ENCODE measurements around the gene TOMT. TPM values are rescaled to one million over a fixed set of nuclear protein-coding genes. Genes with fewer than 3 reads are reported as not detected.

TOMT gene
- total and polyA plus RNA-seq, 2 of the 13 experiments (the other 11 are each of a cell fraction or from before 2014, with no cell fraction given): not detected

DNA sequence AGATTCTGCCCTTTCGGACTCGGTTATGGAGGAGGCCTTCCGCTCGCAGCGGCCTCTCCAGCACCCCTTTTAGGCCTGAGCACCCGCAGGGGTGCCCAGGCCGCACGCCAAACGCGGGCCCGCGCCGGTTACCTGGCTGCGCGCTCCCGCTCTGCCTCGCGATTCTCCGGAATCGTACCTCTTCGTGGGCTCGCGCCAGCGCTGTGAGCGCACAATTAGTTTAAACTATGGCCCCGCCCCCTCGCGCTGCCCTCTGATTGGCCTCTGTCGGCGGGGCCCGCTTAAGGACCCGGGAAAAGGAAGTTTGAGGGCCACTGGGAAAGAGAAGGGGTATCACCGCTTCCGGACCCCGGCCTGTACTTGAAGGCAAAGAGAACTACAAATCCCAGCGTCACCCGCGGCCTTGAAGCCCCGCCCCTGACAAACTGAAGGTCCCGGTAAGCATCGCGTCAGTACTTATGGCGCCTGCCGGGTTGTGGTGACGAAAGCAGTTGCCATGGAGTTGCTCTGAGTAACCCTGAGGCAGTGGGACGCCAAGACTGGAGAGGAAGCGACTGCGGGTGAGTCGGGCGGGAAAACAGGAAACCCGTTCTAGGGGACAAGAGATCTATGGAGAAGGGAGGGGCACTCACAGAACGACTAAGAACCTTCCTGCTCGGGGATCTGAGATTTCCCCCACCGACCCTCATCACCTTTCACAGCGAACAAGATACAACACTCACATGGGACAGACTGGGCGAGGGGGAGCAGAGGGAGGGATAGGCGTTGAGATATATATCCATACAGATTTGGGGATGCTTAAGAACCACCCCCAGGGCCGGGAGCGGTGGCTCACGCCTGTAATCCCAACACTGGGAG lies 25.2 kb upstream of the TOMT start, which contains the start of the genes LRRC51 and NUMA1 (continued):
- TF ChIP-seq, protein P1, sequence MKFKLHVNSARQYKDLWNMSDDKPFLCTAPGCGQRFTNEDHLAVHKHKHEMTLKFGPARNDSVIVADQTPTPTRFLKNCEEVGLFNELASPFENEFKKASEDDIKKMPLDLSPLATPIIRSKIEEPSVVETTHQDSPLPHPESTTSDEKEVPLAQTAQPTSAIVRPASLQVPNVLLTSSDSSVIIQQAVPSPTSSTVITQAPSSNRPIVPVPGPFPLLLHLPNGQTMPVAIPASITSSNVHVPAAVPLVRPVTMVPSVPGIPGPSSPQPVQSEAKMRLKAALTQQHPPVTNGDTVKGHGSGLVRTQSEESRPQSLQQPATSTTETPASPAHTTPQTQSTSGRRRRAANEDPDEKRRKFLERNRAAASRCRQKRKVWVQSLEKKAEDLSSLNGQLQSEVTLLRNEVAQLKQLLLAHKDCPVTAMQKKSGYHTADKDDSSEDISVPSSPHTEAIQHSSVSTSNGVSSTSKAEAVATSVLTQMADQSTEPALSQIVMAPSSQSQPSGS (CRISPR knock-in tag; IDR thresholded peaks at IDR 0.05): peak; percentile 49
- TF ChIP-seq ZSCAN12 (CRISPR knock-in tag; IDR thresholded peaks at IDR 0.05) (no peak), ADNP (CRISPR knock-in tag; IDR thresholded peaks at IDR 0.05) (no peak), KDM5B (CRISPR knock-in tag; IDR thresholded peaks at IDR 0.05; ENCODE audit: borderline replicate concordance) (peak; percentile 18; the same call in 1 of the 2 replicates), ZNF652 (CRISPR knock-in tag; IDR thresholded peaks at IDR 0.05; ENCODE audit: borderline replicate concordance, low read depth) (no peak), MEF2D (CRISPR knock-in tag; IDR thresholded peaks at IDR 0.05) (0 out of 2 replicates have a peak, but pooled peaks have one; percentile 39), ZNF124 (CRISPR knock-in tag; IDR thresholded peaks at IDR 0.05) (peak; percentile 75; the same call in 1 of the 2 replicates), FOXP1 (IDR thresholded peaks at IDR 0.05) (no peak), FOXP1 (CRISPR knock-in tag; IDR thresholded peaks at IDR 0.05) (no peak), HNRNPL (IDR thresholded peaks at IDR 0.05; ENCODE audit: low read depth, low read length) (0 out of 2 replicates have a peak, but pooled peaks have one; percentile 51), TBX2 (CRISPR knock-in tag; IDR thresholded peaks at IDR 0.05; ENCODE audit: borderline replicate concordance) (peak; percentile 71), EP300 (IDR thresholded peaks at IDR 0.05; ENCODE audit: low read depth in 2 of 2, low read length in 2 of 2) (0 out of 4 replicates have a peak, but pooled peaks have one; percentile 8 to 20), EP300 (CRISPR knock-in tag; IDR thresholded peaks at IDR 0.05; ENCODE audit: borderline replicate concordance) (no peak; the same call in 1 of the 2 replicates), U2AF1 (optimal IDR thresholded peaks at IDR 0.05; ENCODE audit: low read depth, low read length) (no peak), ZNF33B (CRISPR knock-in tag; IDR thresholded peaks at IDR 0.05) (no peak), DR1 (CRISPR knock-in tag; IDR thresholded peaks at IDR 0.05) (peak; percentile 77; the same call in 1 of the 2 replicates), RBM22 (optimal IDR thresholded peaks at IDR 0.05; ENCODE audit: low read length) (peak; percentile 100)
- TF ChIP-seq, protein P2, sequence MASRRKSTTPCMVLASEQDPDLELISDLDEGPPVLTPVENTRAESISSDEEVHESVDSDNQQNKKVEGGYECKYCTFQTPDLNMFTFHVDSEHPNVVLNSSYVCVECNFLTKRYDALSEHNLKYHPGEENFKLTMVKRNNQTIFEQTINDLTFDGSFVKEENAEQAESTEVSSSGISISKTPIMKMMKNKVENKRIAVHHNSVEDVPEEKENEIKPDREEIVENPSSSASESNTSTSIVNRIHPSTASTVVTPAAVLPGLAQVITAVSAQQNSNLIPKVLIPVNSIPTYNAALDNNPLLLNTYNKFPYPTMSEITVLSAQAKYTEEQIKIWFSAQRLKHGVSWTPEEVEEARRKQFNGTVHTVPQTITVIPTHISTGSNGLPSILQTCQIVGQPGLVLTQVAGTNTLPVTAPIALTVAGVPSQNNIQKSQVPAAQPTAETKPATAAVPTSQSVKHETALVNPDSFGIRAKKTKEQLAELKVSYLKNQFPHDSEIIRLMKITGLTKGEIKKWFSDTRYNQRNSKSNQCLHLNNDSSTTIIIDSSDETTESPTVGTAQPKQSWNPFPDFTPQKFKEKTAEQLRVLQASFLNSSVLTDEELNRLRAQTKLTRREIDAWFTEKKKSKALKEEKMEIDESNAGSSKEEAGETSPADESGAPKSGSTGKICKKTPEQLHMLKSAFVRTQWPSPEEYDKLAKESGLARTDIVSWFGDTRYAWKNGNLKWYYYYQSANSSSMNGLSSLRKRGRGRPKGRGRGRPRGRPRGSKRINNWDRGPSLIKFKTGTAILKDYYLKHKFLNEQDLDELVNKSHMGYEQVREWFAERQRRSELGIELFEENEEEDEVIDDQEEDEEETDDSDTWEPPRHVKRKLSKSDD (CRISPR knock-in tag; IDR thresholded peaks at IDR 0.05; ENCODE audit: low read depth): peak; percentile 55; the same call in 1 of the 2 replicates
- TF ChIP-seq, protein P3, sequence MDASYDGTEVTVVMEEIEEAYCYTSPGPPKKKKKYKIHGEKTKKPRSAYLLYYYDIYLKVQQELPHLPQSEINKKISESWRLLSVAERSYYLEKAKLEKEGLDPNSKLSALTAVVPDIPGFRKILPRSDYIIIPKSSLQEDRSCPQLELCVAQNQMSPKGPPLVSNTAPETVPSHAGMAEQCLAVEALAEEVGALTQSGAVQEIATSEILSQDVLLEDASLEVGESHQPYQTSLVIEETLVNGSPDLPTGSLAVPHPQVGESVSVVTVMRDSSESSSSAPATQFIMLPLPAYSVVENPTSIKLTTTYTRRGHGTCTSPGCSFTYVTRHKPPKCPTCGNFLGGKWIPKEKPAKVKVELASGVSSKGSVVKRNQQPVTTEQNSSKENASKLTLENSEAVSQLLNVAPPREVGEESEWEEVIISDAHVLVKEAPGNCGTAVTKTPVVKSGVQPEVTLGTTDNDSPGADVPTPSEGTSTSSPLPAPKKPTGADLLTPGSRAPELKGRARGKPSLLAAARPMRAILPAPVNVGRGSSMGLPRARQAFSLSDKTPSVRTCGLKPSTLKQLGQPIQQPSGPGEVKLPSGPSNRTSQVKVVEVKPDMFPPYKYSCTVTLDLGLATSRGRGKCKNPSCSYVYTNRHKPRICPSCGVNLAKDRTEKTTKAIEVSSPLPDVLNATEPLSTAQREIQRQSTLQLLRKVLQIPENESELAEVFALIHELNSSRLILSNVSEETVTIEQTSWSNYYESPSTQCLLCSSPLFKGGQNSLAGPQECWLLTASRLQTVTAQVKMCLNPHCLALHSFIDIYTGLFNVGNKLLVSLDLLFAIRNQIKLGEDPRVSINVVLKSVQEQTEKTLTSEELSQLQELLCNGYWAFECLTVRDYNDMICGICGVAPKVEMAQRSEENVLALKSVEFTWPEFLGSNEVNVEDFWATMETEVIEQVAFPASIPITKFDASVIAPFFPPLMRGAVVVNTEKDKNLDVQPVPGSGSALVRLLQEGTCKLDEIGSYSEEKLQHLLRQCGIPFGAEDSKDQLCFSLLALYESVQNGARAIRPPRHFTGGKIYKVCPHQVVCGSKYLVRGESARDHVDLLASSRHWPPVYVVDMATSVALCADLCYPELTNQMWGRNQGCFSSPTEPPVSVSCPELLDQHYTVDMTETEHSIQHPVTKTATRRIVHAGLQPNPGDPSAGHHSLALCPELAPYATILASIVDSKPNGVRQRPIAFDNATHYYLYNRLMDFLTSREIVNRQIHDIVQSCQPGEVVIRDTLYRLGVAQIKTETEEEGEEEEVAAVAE (CRISPR knock-in tag; IDR thresholded peaks at IDR 0.05; ENCODE audit: borderline replicate concordance): no peak; the same call in 1 of the 2 replicates
- TF ChIP-seq, protein P4, sequence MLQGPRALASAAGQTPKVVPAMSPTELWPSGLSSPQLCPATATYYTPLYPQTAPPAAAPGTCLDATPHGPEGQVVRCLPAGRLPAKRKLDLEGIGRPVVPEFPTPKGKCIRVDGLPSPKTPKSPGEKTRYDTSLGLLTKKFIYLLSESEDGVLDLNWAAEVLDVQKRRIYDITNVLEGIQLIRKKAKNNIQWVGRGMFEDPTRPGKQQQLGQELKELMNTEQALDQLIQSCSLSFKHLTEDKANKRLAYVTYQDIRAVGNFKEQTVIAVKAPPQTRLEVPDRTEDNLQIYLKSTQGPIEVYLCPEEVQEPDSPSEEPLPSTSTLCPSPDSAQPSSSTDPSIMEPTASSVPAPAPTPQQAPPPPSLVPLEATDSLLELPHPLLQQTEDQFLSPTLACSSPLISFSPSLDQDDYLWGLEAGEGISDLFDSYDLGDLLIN (CRISPR knock-in tag; IDR thresholded peaks at IDR 0.05; ENCODE audit: borderline replicate concordance): peak; percentile 26; the same call in 1 of the 2 replicates

All from HepG2 (cell line).